Stomach (tissue), 4 donors: ENCODE measurements around the gene EDDM13.

Experiments used
- POLR2A ChIP-seq, 4 donors: fragments of 450-650 bp; IDR thresholded peaks; one replicate each; pipeline ENCODE4 v1.6.1; 2016; ENCODE audit warnings: antibody characterized with exemption in 4 of 4, control low read depth in 2 of 4, mild to moderate bottlenecking in 1 of 4, moderate library complexity in 1 of 4
- POLR2AphosphoS5 ChIP-seq, 3 donors: sonication (generic); formaldehyde crosslinking; IDR thresholded peaks; one replicate each; pipeline ENCODE4 v1.6.1; 2016; ENCODE audit warnings: antibody characterized with exemption in 3 of 3
- TF ChIP-seq, protein P1 (sequence below), 7 experiments: fragments of 450-650 bp in 4 of 7; fragments of 200-600 bp in 3 of 7; sonication (generic) in 3 of 7; IDR thresholded peaks; one replicate each; pipeline ENCODE4 v1.5.1; 2016 to 2019; ENCODE audit warnings: antibody characterized with exemption in 7 of 7, control low read depth in 2 of 7, mild to moderate bottlenecking in 1 of 7

- TF ChIP-seq POLR2AphosphoS5 (IDR thresholded peaks at IDR 0.05), result no peak
- TF ChIP-seq, protein P1, sequence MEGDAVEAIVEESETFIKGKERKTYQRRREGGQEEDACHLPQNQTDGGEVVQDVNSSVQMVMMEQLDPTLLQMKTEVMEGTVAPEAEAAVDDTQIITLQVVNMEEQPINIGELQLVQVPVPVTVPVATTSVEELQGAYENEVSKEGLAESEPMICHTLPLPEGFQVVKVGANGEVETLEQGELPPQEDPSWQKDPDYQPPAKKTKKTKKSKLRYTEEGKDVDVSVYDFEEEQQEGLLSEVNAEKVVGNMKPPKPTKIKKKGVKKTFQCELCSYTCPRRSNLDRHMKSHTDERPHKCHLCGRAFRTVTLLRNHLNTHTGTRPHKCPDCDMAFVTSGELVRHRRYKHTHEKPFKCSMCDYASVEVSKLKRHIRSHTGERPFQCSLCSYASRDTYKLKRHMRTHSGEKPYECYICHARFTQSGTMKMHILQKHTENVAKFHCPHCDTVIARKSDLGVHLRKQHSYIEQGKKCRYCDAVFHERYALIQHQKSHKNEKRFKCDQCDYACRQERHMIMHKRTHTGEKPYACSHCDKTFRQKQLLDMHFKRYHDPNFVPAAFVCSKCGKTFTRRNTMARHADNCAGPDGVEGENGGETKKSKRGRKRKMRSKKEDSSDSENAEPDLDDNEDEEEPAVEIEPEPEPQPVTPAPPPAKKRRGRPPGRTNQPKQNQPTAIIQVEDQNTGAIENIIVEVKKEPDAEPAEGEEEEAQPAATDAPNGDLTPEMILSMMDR (IDR thresholded peaks at IDR 0.05), result no peak
- no peak for TF ChIP-seq POLR2A (IDR thresholded peaks at IDR 0.05)
These were observed 3.2 kb upstream of the EDDM13 start for GRCh38 chr19:56269348-56269747.
